Upper lobe of left lung (tissue), 6 donors: Measurements from ENCODE around the gene GNMT. TPM values are rescaled to one million over a fixed set of nuclear protein-coding genes. Genes with fewer than 3 reads are reported as not detected.

Experiments
- ATAC-seq, 2 donors: fragments of 200-7000 bp; cut with Tn5 transposase; one replicate each; pipeline ENCODE4 v1.9.1; 2022; ENCODE audit warnings: mild to moderate bottlenecking in 2 of 2, moderate library complexity in 2 of 2; ENCODE audit not compliant: low FRiP score in 2 of 2
- DNase-seq, 2 donors: peaks; one replicate each; pipeline ENCODE4 v3.0.0-alpha.2; 2019 to 2020
- H3K27ac ChIP-seq, 4 donors: fragments of 200-600 bp; sonication (generic); one replicate each; pipeline ENCODE4 v1.5.1; 2016 to 2019
- H3K27me3 ChIP-seq, 4 donors: fragments of 200-600 bp; sonication (generic); one replicate each; pipeline ENCODE4 v1.5.1; 2017 to 2019
- H3K36me3 ChIP-seq, 4 donors: fragments of 200-600 bp; sonication (generic); one replicate each; pipeline ENCODE4 v1.5.1; 2016 to 2019
- H3K4me1 ChIP-seq, 4 donors: fragments of 200-600 bp; sonication (generic); one replicate each; pipeline ENCODE4 v1.5.1; 2018 to 2019
- H3K4me3 ChIP-seq, 4 donors: fragments of 200-600 bp; sonication (generic); one replicate each; pipeline ENCODE4 v1.5.1; 2017 to 2019; ENCODE audit warnings: mild to moderate bottlenecking in 2 of 4, moderate library complexity in 1 of 4
- H3K9me3 ChIP-seq, 4 donors: fragments of 200-600 bp; sonication (generic); one replicate each; pipeline ENCODE4 v1.5.1; 2018 to 2019
- CTCF ChIP-seq, 6 experiments: fragments of 450-650 bp in 4 of 6; fragments of 200-600 bp in 2 of 6; sonication (generic) in 2 of 6; IDR thresholded peaks; one replicate each; pipeline ENCODE4 v1.5.1; 2016 to 2019; ENCODE audit warnings: antibody characterized with exemption in 6 of 6
- EP300 ChIP-seq, 4 donors: sonication (generic); formaldehyde crosslinking; IDR thresholded peaks; one replicate each; pipeline ENCODE4 v1.5.1; 2017; ENCODE audit warnings: antibody characterized with exemption in 4 of 4, control low read depth in 2 of 4
- POLR2A ChIP-seq, 4 donors: fragments of 450-650 bp; IDR thresholded peaks; one replicate each; pipeline ENCODE4 v1.5.1; 2016 to 2017; ENCODE audit warnings: antibody characterized with exemption in 4 of 4, mild to moderate bottlenecking in 2 of 4
- POLR2AphosphoS5 ChIP-seq, 2 donors: sonication (generic); formaldehyde crosslinking; IDR thresholded peaks; one replicate each; pipeline ENCODE4 v1.5.1; 2017; ENCODE audit warnings: antibody characterized with exemption in 2 of 2
- WGBS, 2 donors: methylation state at CpG; one replicate each; pipeline ENCODE4 v1.1.5; 2017 to 2018; 5-methylcytosine and 5-hydroxymethylcytosine counted together
- total RNA-seq, 6 donors: library from RNA; depleted of rRNA in 4 of 6; stranded (reverse); fragments of >200 nt in 4 of 6; gene quantifications; one replicate each; pipeline versions ENCODE4 v1.1.0 to v1.2.1, GENCODE V29; 2016 to 2021
- donor health status: DM: no; HTN: no; CAD: no; lungs with moderate emphysema.
- donor health status: DM: no; HTN: yes; CAD: no; lungs with severe emphysema.

The GNMT gene
- total RNA-seq, 6 donors from 2014 or later, result 1.9 to 10.5 (median 8.5) TPM; not detected in 1

GRCh38 chr6:42928986-42929820 is 31.4 kb upstream of the GNMT start, which contains the start of gene CNPY3:
CNPY3 (plus strand) TSS chr6:42929480; CDS start chr6:42929571, 91 bp downstream.
- Histone ChIP-seq H3K9me3 (no peaks in the 10 kb centered on the region), H3K27ac (peak within 1 kb of the TSS; percentile 85 to 94 (median 90)), H3K27me3 (no peaks in the 10 kb centered on the region), H3K4me3 (peak within 1 kb of the TSS; percentile 59 to 87 (median 74)), H3K4me1 (peaks cover 32 to 50% (median 38%) of the 10 kb centered on the region in 4 donors), H3K36me3 (peaks cover 0 to 4% (median under 1%) of the 10 kb centered on the region in 4 donors)
- WGBS, 2 donors, result 0 to 3% methylated on average over 16 to 44 of the region's 63 CpGs
- peak; percentile 60 to 71 for TF ChIP-seq POLR2AphosphoS5 (IDR thresholded peaks at IDR 0.05)
- TF ChIP-seq CTCF (IDR thresholded peaks at IDR 0.05), result peak in 2 of 6 experiments; percentile 24 to 33
- peak in 1 of 4 donors; percentile 24 for TF ChIP-seq EP300 (IDR thresholded peaks at IDR 0.05)
- peak; percentile 21 to 86 (median 64) for TF ChIP-seq POLR2A (IDR thresholded peaks at IDR 0.05)
- ATAC-seq, result peak; percentile 96 to 97
- DNase-seq, result peak; percentile 97 to 98

GRCh38 chr6:42929821-42930360 is 30.7 kb upstream of the GNMT start:
- DNase-seq, result peak in 1 of 2 donors; percentile 54
- Histone ChIP-seq H3K9me3 (no peaks in the 10 kb centered on the region), H3K27ac (peak overlapping the region; percentile 85 to 94 (median 90)), H3K36me3 (peaks cover 0 to 10% (median 7%) of the 10 kb centered on the region in 4 donors), H3K4me1 (peaks cover 32 to 50% (median 40%) of the 10 kb centered on the region in 4 donors), H3K4me3 (peak overlapping the region; percentile 59 to 87 (median 74)), H3K27me3 (no peaks in the 10 kb centered on the region)
- peak; percentile 5 to 63 for ATAC-seq
- TF ChIP-seq CTCF (IDR thresholded peaks at IDR 0.05) (no peak), POLR2AphosphoS5 (IDR thresholded peaks at IDR 0.05) (no peak), EP300 (IDR thresholded peaks at IDR 0.05) (no peak), POLR2A (IDR thresholded peaks at IDR 0.05) (peak in 1 of 4 donors; percentile 3)
- WGBS, 2 donors, result 0 to 2% methylated on average over 13 to 14 of the region's 16 CpGs

GRCh38 chr6:42932412-42932811 is 28.1 kb upstream of the GNMT start:
- no peaks in the 10 kb centered on the region for H3K9me3 ChIP-seq
- 93 to 98% methylated on average over 3 of the region's 3 CpGs for WGBS, 2 donors
- H3K4me3 ChIP-seq, result no peak overlapping the region
- H3K4me1 ChIP-seq, result peaks cover 32 to 50% (median 40%) of the 10 kb centered on the region in 4 donors
- no peak for DNase-seq
- TF ChIP-seq EP300 (IDR thresholded peaks at IDR 0.05) (no peak), POLR2A (IDR thresholded peaks at IDR 0.05) (no peak), CTCF (IDR thresholded peaks at IDR 0.05) (no peak), POLR2AphosphoS5 (IDR thresholded peaks at IDR 0.05) (no peak)
- ATAC-seq, result no peak
- peak overlapping the region in 3 of 4 donors; percentile 7 to 94 (median 93) for H3K27ac ChIP-seq
- H3K27me3 ChIP-seq, result no peaks in the 10 kb centered on the region
- H3K36me3 ChIP-seq, result peaks cover 10 to 36% (median 26%) of the 10 kb centered on the region in 4 donors

- TF ChIP-seq POLR2AphosphoS5 (IDR thresholded peaks at IDR 0.05) (peak in 1 of 2 donors; percentile 12), CTCF (IDR thresholded peaks at IDR 0.05) (no peak)
- no peak for DNase-seq
- H3K27me3 ChIP-seq, result no peaks in the 10 kb centered on the region
- peak overlapping the region in 3 of 4 donors; percentile 7 to 94 (median 93) for H3K27ac ChIP-seq
- H3K9me3 ChIP-seq, result no peaks in the 10 kb centered on the region
- peaks cover 31 to 46% (median 38%) of the 10 kb centered on the region in 4 donors for H3K4me1 ChIP-seq
- H3K36me3 ChIP-seq, result peaks cover 10 to 43% (median 33%) of the 10 kb centered on the region in 4 donors
- WGBS, 2 donors, result 24 to 25% methylated on average over 3 of the region's 3 CpGs
- no peak for ATAC-seq
- no peak overlapping the region for H3K4me3 ChIP-seq
Observed at GRCh38 chr6:42933205-42933604, 27.3 kb upstream of the GNMT start.
